Colonic mucosa (tissue), 4 donors: ENCODE data around the gene TMEM108. TPM values are rescaled to one million over a fixed set of nuclear protein-coding genes. Genes with fewer than 3 reads are reported as not detected.

Experiments used
- DNase-seq: peaks from one replicate; pipeline ENCODE4 v3.0.0-alpha.2; 2020
- H3K27ac ChIP-seq: fragments of 200-600 bp; one replicate; pipeline ENCODE4 v1.8.0; 2021
- H3K27me3 ChIP-seq: fragments of 200-600 bp; one replicate; pipeline ENCODE4 v1.8.0; 2021
- H3K36me3 ChIP-seq: fragments of 200-600 bp; one replicate; pipeline ENCODE4 v1.8.0; 2021
- H3K4me1 ChIP-seq: fragments of 200-600 bp; one replicate; pipeline ENCODE4 v1.8.0; 2021; ENCODE audit warnings: mild to moderate bottlenecking
- H3K4me3 ChIP-seq: fragments of 200-600 bp; one replicate; pipeline ENCODE4 v1.8.0; 2021
- H3K9ac ChIP-seq, 2 donors: one replicate each; pipeline ENCODE4 v1.7.0; 2013; ENCODE audit warnings: control low read depth in 2 of 2, low read depth in 2 of 2, low read length in 2 of 2
- H3K9me3 ChIP-seq: fragments of 200-600 bp; one replicate; pipeline ENCODE4 v1.8.0; 2021
- intact Hi-C: fragments of 100-400 bp; cut with DNase I; formaldehyde crosslinking; loops from one replicate; pipeline ENCODE4 v1.14.1; 2022
- total RNA-seq, 2 donors: library from RNA; stranded (reverse); fragmentation: NEBNext Ultra II Directional in 1 of 2; extraction: Animal tissue kit (Norgen Biotek cat#: 25700) in 1 of 2; gene quantifications; one replicate each; pipeline ENCODE4 v1.2.1, GENCODE V29; 2021
- TF ChIP-seq, protein P1 (sequence below): fragments of 200-600 bp; IDR thresholded peaks from one replicate; pipeline ENCODE4 v1.8.0; 2022; ENCODE audit warnings: antibody characterized with exemption, mild to moderate bottlenecking
- donor health status: healthy.
- donor health status: DM: no; HTN: no; CAD: no.
- donor health status: DM: no; HTN: no; CAD: no.

The TMEM108 gene
- total RNA-seq, 2 donors from 2014 or later, result 0.20 to 0.82 TPM

DNA sequence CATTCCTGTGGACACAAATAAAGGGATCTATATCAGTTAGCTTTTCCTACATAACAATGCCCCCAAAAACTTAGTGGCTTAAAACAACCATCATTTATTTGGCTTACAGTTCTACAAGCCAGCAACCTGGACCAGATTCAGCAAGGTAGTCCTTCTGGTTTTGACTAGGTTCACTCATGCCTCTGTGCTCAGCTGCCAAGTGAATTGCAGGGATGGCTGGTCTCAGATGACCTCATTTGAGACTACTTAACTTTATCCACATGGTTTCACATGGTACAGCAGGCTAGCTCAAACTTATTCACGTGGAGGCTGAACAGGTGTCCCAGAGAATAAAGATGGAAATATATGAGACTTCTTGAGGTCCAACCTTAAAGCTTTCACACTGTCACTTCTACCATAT lies 242.4 kb downstream of the TMEM108 start:
- TF ChIP-seq, protein P1, sequence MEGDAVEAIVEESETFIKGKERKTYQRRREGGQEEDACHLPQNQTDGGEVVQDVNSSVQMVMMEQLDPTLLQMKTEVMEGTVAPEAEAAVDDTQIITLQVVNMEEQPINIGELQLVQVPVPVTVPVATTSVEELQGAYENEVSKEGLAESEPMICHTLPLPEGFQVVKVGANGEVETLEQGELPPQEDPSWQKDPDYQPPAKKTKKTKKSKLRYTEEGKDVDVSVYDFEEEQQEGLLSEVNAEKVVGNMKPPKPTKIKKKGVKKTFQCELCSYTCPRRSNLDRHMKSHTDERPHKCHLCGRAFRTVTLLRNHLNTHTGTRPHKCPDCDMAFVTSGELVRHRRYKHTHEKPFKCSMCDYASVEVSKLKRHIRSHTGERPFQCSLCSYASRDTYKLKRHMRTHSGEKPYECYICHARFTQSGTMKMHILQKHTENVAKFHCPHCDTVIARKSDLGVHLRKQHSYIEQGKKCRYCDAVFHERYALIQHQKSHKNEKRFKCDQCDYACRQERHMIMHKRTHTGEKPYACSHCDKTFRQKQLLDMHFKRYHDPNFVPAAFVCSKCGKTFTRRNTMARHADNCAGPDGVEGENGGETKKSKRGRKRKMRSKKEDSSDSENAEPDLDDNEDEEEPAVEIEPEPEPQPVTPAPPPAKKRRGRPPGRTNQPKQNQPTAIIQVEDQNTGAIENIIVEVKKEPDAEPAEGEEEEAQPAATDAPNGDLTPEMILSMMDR, result no peak
- Histone ChIP-seq H3K9ac (no peak overlapping the region), H3K9me3 (no peaks in the 10 kb centered on the region)

DNA sequence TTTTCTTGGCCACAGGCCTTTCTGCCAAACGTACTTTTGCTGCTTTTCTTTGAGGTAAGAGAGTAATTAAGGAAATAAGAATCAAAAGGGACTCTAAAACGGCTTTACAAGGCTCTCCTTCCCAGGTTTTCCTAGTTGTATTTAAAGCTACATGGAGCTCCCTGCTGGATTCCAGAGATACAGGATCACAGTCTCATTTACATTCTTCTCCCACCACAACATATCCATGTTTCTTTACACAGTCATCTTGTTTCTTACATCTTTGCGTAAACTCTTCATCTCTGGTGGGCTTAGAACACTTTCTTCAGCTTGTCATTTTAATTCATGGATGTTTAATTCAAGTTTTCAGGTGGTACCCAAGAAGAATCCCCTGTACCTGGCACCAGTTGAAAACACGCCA lies 244.0 kb downstream of the TMEM108 start:
- Histone ChIP-seq H3K36me3 (no peaks in the 10 kb centered on the region), H3K27ac (no peak overlapping the region), H3K9me3 (no peaks in the 10 kb centered on the region), H3K9ac (no peak overlapping the region), H3K27me3 (no peaks in the 10 kb centered on the region), H3K4me1 (no peaks in the 10 kb centered on the region), H3K4me3 (no peak overlapping the region)
- TF ChIP-seq, protein P1, result no peak
- no peak for DNase-seq
- intact Hi-C loops, result no loop called here

More for the DNA sequence above, 242.4 kb downstream of the TMEM108 start:
- H3K4me3 ChIP-seq, result no peak overlapping the region
- DNase-seq, result no peak
- no peaks in the 10 kb centered on the region for H3K36me3 ChIP-seq
- H3K4me1 ChIP-seq, result no peaks in the 10 kb centered on the region
- no peak overlapping the region for H3K27ac ChIP-seq
- H3K27me3 ChIP-seq, result no peaks in the 10 kb centered on the region
- intact Hi-C loops, result no loop called here

- TF ChIP-seq, protein P1, result no peak
- no peak overlapping the region for H3K27ac ChIP-seq
- no peaks in the 10 kb centered on the region for H3K27me3 ChIP-seq
- intact Hi-C loops, result no loop called here
- no peaks in the 10 kb centered on the region for H3K9me3 ChIP-seq
- no peak overlapping the region for H3K4me3 ChIP-seq
- no peaks in the 10 kb centered on the region for H3K4me1 ChIP-seq
- H3K36me3 ChIP-seq, result no peaks in the 10 kb centered on the region
- no peak for DNase-seq
- H3K9ac ChIP-seq, result no peak overlapping the region
Observed at GRCh38 chr3:133283958-133284807, 246.0 kb downstream of the TMEM108 start.

GRCh38 chr3:133289322-133289721 lies 251.1 kb downstream of the TMEM108 start:
- H3K9me3 ChIP-seq, result no peaks in the 10 kb centered on the region
- H3K27ac ChIP-seq, result no peak overlapping the region
- H3K36me3 ChIP-seq, result no peaks in the 10 kb centered on the region
- H3K9ac ChIP-seq, result no peak overlapping the region
- H3K27me3 ChIP-seq, result no peaks in the 10 kb centered on the region
- TF ChIP-seq, protein P1, result no peak
- no peak for DNase-seq
- H3K4me1 ChIP-seq, result no peaks in the 10 kb centered on the region
- H3K4me3 ChIP-seq, result no peak overlapping the region
- intact Hi-C loops, result no loop called here

DNA sequence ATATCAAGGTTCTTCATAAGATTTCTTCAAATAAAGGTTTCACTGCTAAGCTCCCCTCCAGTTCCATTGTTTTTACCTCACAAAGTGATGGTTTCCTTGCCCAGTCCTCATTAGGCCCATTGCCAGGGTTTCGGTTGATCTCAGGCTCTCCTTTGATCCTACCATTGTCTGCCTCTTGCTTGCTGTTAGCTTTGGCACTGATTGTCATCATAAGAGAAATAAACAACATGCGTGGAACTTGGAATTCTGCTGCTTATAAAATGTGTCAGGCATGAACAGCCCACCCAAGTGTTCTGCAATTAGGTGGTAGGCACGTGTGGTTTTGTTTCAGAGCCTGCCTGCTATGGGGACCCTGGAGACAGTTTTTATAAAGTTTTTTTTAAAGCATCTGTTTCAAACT lies 254.1 kb downstream of the TMEM108 start:
- Histone ChIP-seq H3K27ac (no peak overlapping the region), H3K36me3 (no peaks in the 10 kb centered on the region), H3K9me3 (no peaks in the 10 kb centered on the region), H3K4me1 (no peaks in the 10 kb centered on the region), H3K4me3 (no peak overlapping the region), H3K9ac (no peak overlapping the region), H3K27me3 (no peaks in the 10 kb centered on the region)
- intact Hi-C loops, result no loop called here
- DNase-seq, result no peak
- TF ChIP-seq, protein P1, result no peak
